ENCODE data around the gene LRCH3. TPM values are rescaled to one million over a fixed set of nuclear protein-coding genes. Genes with fewer than 3 reads are reported as not detected.

LRCH3 gene
- total RNA-seq, 1 donor from 2014 or later: 42.1 TPM

- no peaks in the 10 kb centered on the region for H3K9me3 Mint-ChIP-seq (ENCODE audit: unreplicated experiment)
- H3K36me3 ChIP-seq (ENCODE audit: insufficient read depth, low read length): no peaks in the 10 kb centered on the region
- no peaks in the 10 kb centered on the region for H3K27me3 ChIP-seq (ENCODE audit: insufficient read depth, low read length)
- TF ChIP-seq EZH2 (IDR thresholded peaks at IDR 0.05; ENCODE audit: insufficient read depth, low read length): no peak
- TF ChIP-seq, protein P1, sequence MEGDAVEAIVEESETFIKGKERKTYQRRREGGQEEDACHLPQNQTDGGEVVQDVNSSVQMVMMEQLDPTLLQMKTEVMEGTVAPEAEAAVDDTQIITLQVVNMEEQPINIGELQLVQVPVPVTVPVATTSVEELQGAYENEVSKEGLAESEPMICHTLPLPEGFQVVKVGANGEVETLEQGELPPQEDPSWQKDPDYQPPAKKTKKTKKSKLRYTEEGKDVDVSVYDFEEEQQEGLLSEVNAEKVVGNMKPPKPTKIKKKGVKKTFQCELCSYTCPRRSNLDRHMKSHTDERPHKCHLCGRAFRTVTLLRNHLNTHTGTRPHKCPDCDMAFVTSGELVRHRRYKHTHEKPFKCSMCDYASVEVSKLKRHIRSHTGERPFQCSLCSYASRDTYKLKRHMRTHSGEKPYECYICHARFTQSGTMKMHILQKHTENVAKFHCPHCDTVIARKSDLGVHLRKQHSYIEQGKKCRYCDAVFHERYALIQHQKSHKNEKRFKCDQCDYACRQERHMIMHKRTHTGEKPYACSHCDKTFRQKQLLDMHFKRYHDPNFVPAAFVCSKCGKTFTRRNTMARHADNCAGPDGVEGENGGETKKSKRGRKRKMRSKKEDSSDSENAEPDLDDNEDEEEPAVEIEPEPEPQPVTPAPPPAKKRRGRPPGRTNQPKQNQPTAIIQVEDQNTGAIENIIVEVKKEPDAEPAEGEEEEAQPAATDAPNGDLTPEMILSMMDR (IDR thresholded peaks at IDR 0.05; ENCODE audit: insufficient read depth, low read depth, low read length): no peak
- H3K27ac Mint-ChIP-seq (ENCODE audit: unreplicated experiment): no peak overlapping the region
- H3K4me1 Mint-ChIP-seq (ENCODE audit: low read depth, unreplicated experiment): no peaks in the 10 kb centered on the region
- H3K4me3 ChIP-seq (ENCODE audit: insufficient read depth, low read depth, low read length): no peak overlapping the region
- H3K27me3 Mint-ChIP-seq (ENCODE audit: low read depth, unreplicated experiment): no peaks in the 10 kb centered on the region
- H2AFZ ChIP-seq (ENCODE audit: low read depth, low read length): no peak overlapping the region
- DNase-seq (ENCODE audit: low read depth) (no peak), FAIRE-seq (no peak)
- no peak overlapping the region for H3K9ac ChIP-seq (ENCODE audit: low read length)
- peaks cover 13% of the 10 kb centered on the region for H3K79me2 ChIP-seq (ENCODE audit: insufficient read depth, low read length)
- no peak overlapping the region for H3K4me3 Mint-ChIP-seq (ENCODE audit: unreplicated experiment)
- H3K4me1 ChIP-seq (ENCODE audit: insufficient read depth, low read length): peaks cover 13% of the 10 kb centered on the region
- H4K20me1 ChIP-seq (ENCODE audit: insufficient read depth, low read length): peaks cover 14% of the 10 kb centered on the region
- no peaks in the 10 kb centered on the region for H3K9me3 ChIP-seq (ENCODE audit: insufficient read depth, low read depth, low read length)
- H3K4me2 ChIP-seq (ENCODE audit: low read length): no peak overlapping the region
- no peak overlapping the region for H3K27ac ChIP-seq (ENCODE audit: low read depth, low read length)
- no peaks in the 10 kb centered on the region for H3K36me3 Mint-ChIP-seq (ENCODE audit: low read depth, unreplicated experiment)
Observed at GRCh38 chr3:197746801-197747237, 44.2 kb upstream of the LRCH3 start.

GRCh38 chr3:197748597-197749314, 42.3 kb upstream of the LRCH3 start:
- TF ChIP-seq, protein P1 (IDR thresholded peaks at IDR 0.05; ENCODE audit: insufficient read depth, low read depth, low read length): no peak
- TF ChIP-seq EZH2 (IDR thresholded peaks at IDR 0.05; ENCODE audit: insufficient read depth, low read length): no peak
- Mint-ChIP-seq H3K4me1 (ENCODE audit: low read depth, unreplicated experiment) (peaks cover 12% of the 10 kb centered on the region), H3K27ac (ENCODE audit: unreplicated experiment) (peak overlapping the region; percentile 89), H3K36me3 (ENCODE audit: low read depth, unreplicated experiment) (no peaks in the 10 kb centered on the region), H3K27me3 (ENCODE audit: low read depth, unreplicated experiment) (no peaks in the 10 kb centered on the region), H3K4me3 (ENCODE audit: unreplicated experiment) (peak overlapping the region; percentile 93), H3K9me3 (ENCODE audit: unreplicated experiment) (no peaks in the 10 kb centered on the region)
- H3K36me3 ChIP-seq (ENCODE audit: insufficient read depth, low read length): no peaks in the 10 kb centered on the region
- H3K4me2 ChIP-seq (ENCODE audit: low read length): peak overlapping the region; percentile 85
- no peaks in the 10 kb centered on the region for H3K27me3 ChIP-seq (ENCODE audit: insufficient read depth, low read length)
- H2AFZ ChIP-seq (ENCODE audit: low read depth, low read length): peak overlapping the region; percentile 95
- H3K27ac ChIP-seq (ENCODE audit: low read depth, low read length): peak overlapping the region; percentile 87
- peak overlapping the region; percentile 91 for H3K4me3 ChIP-seq (ENCODE audit: insufficient read depth, low read depth, low read length)
- DNase-seq (ENCODE audit: low read depth) (peak; percentile 30), FAIRE-seq (peak; percentile 20)
- peaks cover 33% of the 10 kb centered on the region for H3K79me2 ChIP-seq (ENCODE audit: insufficient read depth, low read length)
- peaks cover 17% of the 10 kb centered on the region for H3K4me1 ChIP-seq (ENCODE audit: insufficient read depth, low read length)
- peak overlapping the region; percentile 84 for H3K9ac ChIP-seq (ENCODE audit: low read length)
- H3K9me3 ChIP-seq (ENCODE audit: insufficient read depth, low read depth, low read length): no peaks in the 10 kb centered on the region
- peaks cover 31% of the 10 kb centered on the region for H4K20me1 ChIP-seq (ENCODE audit: insufficient read depth, low read length)

DNA sequence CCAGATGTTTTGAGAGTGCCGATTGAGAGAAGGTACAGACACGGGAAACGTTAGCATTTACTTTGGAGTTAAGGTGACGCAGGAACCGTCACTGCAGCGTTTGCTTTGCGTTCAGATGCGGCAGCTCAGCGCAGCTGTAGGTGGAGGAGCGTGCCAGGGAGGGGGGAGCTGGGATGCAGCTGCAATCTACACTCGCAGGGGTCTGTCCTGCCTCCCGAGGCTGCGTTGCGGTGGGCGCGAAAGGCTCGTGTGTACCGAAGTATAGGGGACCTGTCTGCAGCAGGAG, 41.8 kb upstream of the LRCH3 start:
- Histone ChIP-seq H3K79me2 (ENCODE audit: insufficient read depth, low read length) (peaks cover 38% of the 10 kb centered on the region), H3K36me3 (ENCODE audit: insufficient read depth, low read length) (no peaks in the 10 kb centered on the region), H3K4me1 (ENCODE audit: insufficient read depth, low read length) (peaks cover 17% of the 10 kb centered on the region), H3K9ac (ENCODE audit: low read length) (peak overlapping the region; percentile 84), H3K27me3 (ENCODE audit: insufficient read depth, low read length) (no peaks in the 10 kb centered on the region), H3K4me3 (ENCODE audit: insufficient read depth, low read depth, low read length) (peak overlapping the region; percentile 91), H4K20me1 (ENCODE audit: insufficient read depth, low read length) (peaks cover 36% of the 10 kb centered on the region), H3K4me2 (ENCODE audit: low read length) (peak overlapping the region; percentile 85), H3K9me3 (ENCODE audit: insufficient read depth, low read depth, low read length) (no peaks in the 10 kb centered on the region), H3K27ac (ENCODE audit: low read depth, low read length) (peak overlapping the region; percentile 87), H2AFZ (ENCODE audit: low read depth, low read length) (peak overlapping the region; percentile 95)
- Mint-ChIP-seq H3K36me3 (ENCODE audit: low read depth, unreplicated experiment) (no peaks in the 10 kb centered on the region), H3K9me3 (ENCODE audit: unreplicated experiment) (no peaks in the 10 kb centered on the region), H3K4me3 (ENCODE audit: unreplicated experiment) (peak overlapping the region; percentile 93), H3K27ac (ENCODE audit: unreplicated experiment) (peak overlapping the region; percentile 89), H3K27me3 (ENCODE audit: low read depth, unreplicated experiment) (no peaks in the 10 kb centered on the region), H3K4me1 (ENCODE audit: low read depth, unreplicated experiment) (peaks cover 16% of the 10 kb centered on the region)
- no peak for FAIRE-seq
- no peak for TF ChIP-seq EZH2 (IDR thresholded peaks at IDR 0.05; ENCODE audit: insufficient read depth, low read length)
- TF ChIP-seq, protein P1 (IDR thresholded peaks at IDR 0.05; ENCODE audit: insufficient read depth, low read depth, low read length): no peak
- DNase-seq (ENCODE audit: low read depth): peak; percentile 62
